Measurements from ENCODE around the gene LGR4.
A peak's percentile ranks its signal among the peaks of the same experiment; 100 is the strongest.

DNA sequence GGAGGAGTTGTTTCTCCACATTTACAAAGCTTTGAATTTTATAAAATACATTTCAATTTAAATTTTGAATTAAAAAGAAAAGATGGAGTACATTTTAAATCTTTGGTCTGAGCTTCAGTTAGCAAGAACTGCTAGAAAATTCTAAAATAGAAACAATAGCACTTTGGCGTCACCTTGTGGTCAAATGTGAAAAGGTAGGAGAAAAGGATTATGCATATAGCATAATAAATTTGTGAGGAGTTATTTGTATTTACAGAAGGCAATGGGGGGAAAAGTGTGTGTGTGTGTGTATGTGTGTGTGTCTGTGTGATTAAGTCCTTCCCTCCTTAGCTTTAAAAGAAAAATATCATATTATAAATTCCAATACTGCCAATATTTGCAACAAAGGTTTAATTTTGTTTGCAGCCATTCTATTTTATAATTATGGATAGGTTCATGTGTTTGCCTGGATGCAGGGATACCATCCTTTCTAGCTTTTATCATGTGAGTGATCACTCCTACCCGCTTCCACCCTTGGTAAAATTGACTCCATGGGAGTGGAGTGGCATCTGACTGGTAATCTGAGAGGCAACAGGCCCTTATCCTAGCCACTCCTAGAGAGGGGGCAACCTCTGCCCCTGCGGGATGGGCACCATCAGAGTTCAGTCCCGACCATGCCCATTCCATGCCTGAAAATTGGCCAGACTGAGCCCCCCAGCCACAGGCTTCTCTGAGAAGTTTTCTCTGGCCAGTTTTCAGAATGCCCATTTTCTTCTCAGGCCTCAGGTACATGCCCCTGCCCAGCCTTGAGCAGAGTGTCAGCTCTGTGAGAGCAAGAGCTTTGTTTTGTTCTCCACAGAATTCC, 13.6 kb upstream of the LGR4 start:
- TF ChIP-seq CTCF (IDR thresholded peaks at IDR 0.05) (peak; percentile 89 to 99 (median 94)), POLR2A (IDR thresholded peaks at IDR 0.05) (no peak)
